Measurements from ENCODE around the gene PHKG2. TPM values are rescaled to one million over a fixed set of nuclear protein-coding genes. Genes with fewer than 3 reads are reported as not detected.
"Not testable (repeated sequence)": the region's sequence is repeated elsewhere in the genome, so short reads cannot be mapped to it uniquely, and the experiment has no call there.

PHKG2 gene, protein sequence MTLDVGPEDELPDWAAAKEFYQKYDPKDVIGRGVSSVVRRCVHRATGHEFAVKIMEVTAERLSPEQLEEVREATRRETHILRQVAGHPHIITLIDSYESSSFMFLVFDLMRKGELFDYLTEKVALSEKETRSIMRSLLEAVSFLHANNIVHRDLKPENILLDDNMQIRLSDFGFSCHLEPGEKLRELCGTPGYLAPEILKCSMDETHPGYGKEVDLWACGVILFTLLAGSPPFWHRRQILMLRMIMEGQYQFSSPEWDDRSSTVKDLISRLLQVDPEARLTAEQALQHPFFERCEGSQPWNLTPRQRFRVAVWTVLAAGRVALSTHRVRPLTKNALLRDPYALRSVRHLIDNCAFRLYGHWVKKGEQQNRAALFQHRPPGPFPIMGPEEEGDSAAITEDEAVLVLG
- 10 to 100 TPM; 24.1 to 27.9 TPM for total RNA-seq

DNA sequence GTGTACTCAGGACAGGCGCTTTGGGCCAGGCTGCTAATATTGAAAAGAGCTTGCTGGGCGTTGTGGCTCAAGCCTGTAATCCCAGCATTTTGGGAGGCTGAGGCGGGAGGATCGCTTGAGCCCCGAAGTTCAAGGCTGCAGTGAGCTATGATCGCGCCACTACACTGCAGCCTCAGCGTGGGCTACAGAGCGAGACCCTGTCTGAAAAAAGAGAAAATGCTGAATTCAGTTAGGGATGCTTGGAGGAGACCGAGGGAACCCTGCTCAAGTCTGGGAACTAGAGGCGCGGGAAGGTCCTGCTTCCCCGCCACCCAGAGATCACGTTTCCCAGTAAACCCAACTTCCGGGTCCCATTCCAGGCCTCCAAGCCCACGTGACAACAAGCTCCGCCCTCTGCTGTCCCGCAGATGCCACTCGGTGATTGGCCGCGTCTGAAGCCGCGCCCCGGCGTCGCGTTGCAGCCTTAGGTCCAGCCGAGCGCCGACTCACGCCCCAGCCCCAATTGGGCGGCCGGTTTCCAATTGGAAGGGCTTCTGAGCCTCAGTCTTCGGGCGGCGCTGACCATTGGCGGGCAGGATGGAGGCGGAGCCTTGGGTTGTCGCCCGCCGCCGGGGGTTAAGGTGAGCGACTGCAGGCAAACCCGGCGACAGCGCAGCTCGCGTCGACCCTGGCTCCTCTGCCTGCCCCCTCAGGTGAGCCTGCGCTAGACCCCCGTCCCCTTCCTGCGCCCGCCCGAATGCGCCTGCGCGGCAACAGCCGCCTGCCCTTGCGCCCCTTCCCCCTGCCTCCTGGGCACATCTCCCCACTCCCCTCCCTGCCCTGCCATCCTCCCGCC is at the start of gene PHKG2:
Gene PHKG2, plus strand, starts transcription at position 627 of the 835 bp plus-strand sequence. CDS start 396 bp downstream, outside the sequence.
- DNase-seq = peak; percentile 99
- Mint-ChIP-seq H3K4me1 (ENCODE audit: low read depth) (peaks cover 23% of the 10 kb centered on the region), H3K27ac (peak within 1 kb of the TSS; percentile 77), H3K4me3 (peak within 1 kb of the TSS; percentile 91), H3K36me3 (peaks cover 16% of the 10 kb centered on the region), H3K27me3 (no peaks in the 10 kb centered on the region), H3K9me3 (no peaks in the 10 kb centered on the region)
- ChIA-PET POLR2A (interaction anchor here (0.9 to 2.7 kb wide), 8 partner anchors 9 to 67 kb away, joined by 3 to 7 read pairs (median 4); no protein-coding TSS in a partner anchor), CTCF (interaction anchor here (0.9 to 1.6 kb wide), 6 partner anchors 13 to 194 kb away, joined by 3 to 13 read pairs (median 4); no protein-coding TSS in a partner anchor)
- intact Hi-C loops (cut with micrococcal nuclease) = loop anchor here (1.0 to 5.0 kb wide), 6 partner anchors 14 to 284 kb away; partner anchors contain the start of genes CFAP119, FBRS, FBXL19 and RNF40

DNA sequence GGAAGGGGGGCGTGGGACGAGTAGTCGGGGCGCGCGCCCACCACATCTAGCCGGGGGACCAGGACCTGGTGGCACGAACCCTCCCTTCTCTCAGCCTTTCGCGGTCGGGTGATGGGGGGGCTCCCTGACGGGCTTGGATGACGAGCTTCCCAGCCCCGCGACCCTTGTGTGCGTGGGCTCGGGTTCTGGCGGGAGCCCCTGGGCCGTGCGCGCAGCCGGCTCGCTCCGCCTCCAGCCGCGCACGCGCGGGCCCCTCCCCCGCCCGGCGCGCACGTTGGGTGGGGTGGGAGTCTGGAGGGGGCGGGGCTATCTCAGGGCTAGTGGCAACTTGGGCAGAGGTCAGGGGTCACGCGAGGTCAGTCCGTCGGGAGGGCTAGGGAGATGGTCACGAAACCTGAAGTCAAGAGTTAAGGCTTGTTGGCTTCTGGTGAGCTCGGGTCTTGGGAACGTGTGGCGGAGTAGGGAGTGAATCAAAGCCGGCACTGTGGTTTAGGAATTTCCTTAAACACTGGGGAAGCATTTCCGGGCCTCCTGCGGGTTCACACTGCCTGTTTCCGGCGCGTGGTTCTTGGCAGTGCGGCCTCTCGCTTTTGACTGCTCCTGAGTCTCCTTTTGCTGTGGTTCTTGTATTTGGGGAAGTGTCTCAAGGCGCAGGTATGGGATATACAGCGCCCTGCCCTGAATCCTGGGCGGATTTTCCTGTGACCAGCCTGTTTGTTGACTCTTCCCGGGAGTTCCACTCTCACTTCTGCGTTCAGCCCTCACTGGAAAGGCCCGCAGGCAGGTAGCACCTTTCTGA is 49.2 kb upstream of the PHKG2 start, which contains the start of gene SRCAP:
Gene SRCAP, plus strand, starts transcription at position 356 of the 799 bp plus-strand sequence. CDS start 1,654 bp downstream, outside the sequence.
- Mint-ChIP-seq H3K27ac (peak within 1 kb of the TSS; percentile 99), H3K36me3 (peaks cover 27% of the 10 kb centered on the region), H3K27me3 (no peaks in the 10 kb centered on the region), H3K9me3 (no peaks in the 10 kb centered on the region), H3K4me3 (peak within 1 kb of the TSS; percentile 96), H3K4me1 (ENCODE audit: low read depth) (peaks cover 23% of the 10 kb centered on the region)
- DNase-seq = peak; percentile 92
- ChIA-PET CTCF (interaction anchor here (0.6 kb wide), 1 partner anchor 249 kb away, joined by 3 read pairs; no protein-coding TSS in a partner anchor), POLR2A (interaction anchor here (0.8 to 0.9 kb wide), 2 partner anchors 12 to 40 kb away, joined by 3 to 6 read pairs; no protein-coding TSS in a partner anchor)
- intact Hi-C loops (cut with micrococcal nuclease) = loop anchor here (1.0 to 5.0 kb wide), 7 partner anchors 16 to 892 kb away; partner anchors contain the start of genes DCTPP1, FBRS, MAZ and PHKG2

DNA sequence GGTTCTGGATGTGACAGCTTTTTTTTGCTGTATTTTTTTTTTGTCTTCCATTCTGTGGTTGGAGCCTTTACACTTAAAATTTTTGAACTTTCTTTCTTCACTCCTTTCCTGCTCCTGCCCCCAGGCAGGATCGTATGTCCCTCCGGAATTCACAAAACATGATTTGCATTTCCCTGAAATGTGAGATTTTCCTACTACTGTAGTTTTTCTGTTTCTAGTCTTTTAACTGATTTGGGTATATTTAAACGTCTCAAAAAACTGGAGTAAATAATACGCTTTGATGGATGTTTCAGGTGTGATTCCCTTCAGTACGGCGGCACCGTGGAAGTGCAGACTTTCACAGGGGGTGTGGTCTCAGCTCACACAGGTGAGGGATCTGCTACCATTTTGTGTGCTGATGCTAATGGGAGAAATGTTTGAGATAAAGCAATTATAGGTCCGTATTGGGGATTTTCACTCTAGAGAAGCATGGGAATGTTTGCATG is 48.6 kb upstream of the PHKG2 start:
- Mint-ChIP-seq H3K27me3 (no peaks in the 10 kb centered on the region), H3K27ac (peak overlapping the region; percentile 99), H3K4me1 (ENCODE audit: low read depth) (peaks cover 22% of the 10 kb centered on the region), H3K9me3 (no peaks in the 10 kb centered on the region), H3K36me3 (peaks cover 30% of the 10 kb centered on the region), H3K4me3 (peak overlapping the region; percentile 96)
- ChIA-PET POLR2A (interaction anchor here (0.8 to 0.9 kb wide), 2 partner anchors 11 to 40 kb away, joined by 3 to 6 read pairs; no protein-coding TSS in a partner anchor), CTCF (interaction anchor here (0.6 kb wide), 1 partner anchor 250 kb away, joined by 3 read pairs; no protein-coding TSS in a partner anchor)
- intact Hi-C loops (cut with micrococcal nuclease) = loop anchor here (1.0 to 5.0 kb wide), 4 partner anchors 16 to 892 kb away; partner anchors contain the start of genes DCTPP1, MAZ and PRR14
- no peak for DNase-seq

DNA sequence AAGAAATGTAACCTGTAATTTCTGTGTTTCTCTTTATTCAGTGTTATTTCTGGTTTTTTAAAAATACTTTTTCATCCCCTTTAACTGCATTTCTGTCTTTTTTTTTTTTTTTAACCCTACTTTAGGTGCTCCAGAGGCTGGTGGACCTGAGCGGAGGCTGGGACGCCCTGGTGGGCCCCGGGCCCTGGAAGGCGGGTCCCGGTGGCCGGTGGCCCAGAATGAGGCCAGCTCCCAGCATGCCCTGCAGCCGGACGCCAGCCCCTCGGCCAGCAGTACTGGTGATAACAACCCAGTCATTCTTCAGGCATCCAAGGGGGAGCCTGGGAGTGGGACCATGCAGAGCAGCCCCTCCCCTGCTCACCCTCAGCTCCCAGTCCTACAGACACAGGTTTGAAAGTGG is 47.7 kb upstream of the PHKG2 start:
- Mint-ChIP-seq H3K9me3 (no peaks in the 10 kb centered on the region), H3K4me3 (no peak overlapping the region), H3K4me1 (ENCODE audit: low read depth) (peaks cover 22% of the 10 kb centered on the region), H3K36me3 (peaks cover 30% of the 10 kb centered on the region), H3K27ac (no peak overlapping the region), H3K27me3 (no peaks in the 10 kb centered on the region)
- POLR2A ChIA-PET = no interaction called here
- CTCF ChIA-PET = no interaction called here
- intact Hi-C loops (cut with micrococcal nuclease) = no loop called here
- no peak for DNase-seq

DNA sequence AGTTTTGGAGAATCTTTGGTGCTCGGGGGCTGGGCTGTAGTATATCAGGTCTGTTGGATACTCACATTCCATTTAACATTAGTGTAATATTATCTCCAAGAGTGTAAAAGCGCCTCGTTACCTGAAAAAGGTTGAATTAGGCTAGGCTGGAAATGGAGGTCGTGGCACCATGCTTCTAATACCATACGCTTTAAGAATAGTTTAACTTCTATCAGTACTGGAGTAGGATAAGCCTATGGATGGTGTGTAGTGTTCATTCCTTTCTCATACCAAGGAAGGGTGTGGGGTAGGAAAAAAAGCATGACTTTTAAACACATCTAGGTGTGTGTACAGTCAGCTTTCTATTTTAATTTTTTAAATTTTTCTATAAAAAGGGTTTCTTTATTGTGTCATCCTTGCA is 47.3 kb upstream of the PHKG2 start:
- peaks cover 32% of the 10 kb centered on the region for H3K36me3 Mint-ChIP-seq
- H3K27ac Mint-ChIP-seq = no peak overlapping the region
- peaks cover 22% of the 10 kb centered on the region for H3K4me1 Mint-ChIP-seq (ENCODE audit: low read depth)
- intact Hi-C loops (cut with micrococcal nuclease) = no loop called here
- no peaks in the 10 kb centered on the region for H3K27me3 Mint-ChIP-seq
- no peaks in the 10 kb centered on the region for H3K9me3 Mint-ChIP-seq
- DNase-seq = no peak
- ChIA-PET CTCF (no interaction called here), POLR2A (no interaction called here)
- H3K4me3 Mint-ChIP-seq = peak overlapping the region; percentile 46

DNA sequence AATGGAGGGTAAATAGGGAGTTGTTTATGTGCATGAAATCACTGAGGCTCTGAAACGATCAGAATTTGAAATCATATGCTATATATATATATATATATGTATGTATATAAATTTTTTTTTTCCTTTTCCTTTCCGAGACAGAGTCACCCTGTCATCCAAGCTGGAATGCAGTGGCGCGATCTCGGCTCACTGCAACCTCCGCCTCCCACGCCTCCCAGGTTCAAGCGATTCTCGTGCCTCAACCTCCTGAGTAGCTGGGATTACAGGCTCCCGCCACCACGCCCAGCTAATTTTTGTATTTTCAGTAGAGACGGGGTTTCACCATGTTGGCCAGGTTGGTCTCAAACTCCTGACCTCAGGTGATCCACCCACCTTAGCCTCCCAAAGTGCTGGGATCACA is 45.2 kb upstream of the PHKG2 start:
- H3K4me3 Mint-ChIP-seq; POLR2A ChIA-PET; H3K9me3 Mint-ChIP-seq; intact Hi-C loops (cut with micrococcal nuclease); DNase-seq; H3K27me3 Mint-ChIP-seq: not testable (repeated sequence)
- Mint-ChIP-seq H3K36me3 (peaks cover 49% of the 10 kb centered on the region), H3K4me1 (ENCODE audit: low read depth) (peaks cover 13% of the 10 kb centered on the region), H3K27ac (peak overlapping the region; percentile 49)
- CTCF ChIA-PET = interaction anchor here (0.7 to 1.0 kb wide), 2 partner anchors 9 to 52 kb away, joined by 3 to 4 read pairs; partner anchors contain the start of gene PRR14

DNA sequence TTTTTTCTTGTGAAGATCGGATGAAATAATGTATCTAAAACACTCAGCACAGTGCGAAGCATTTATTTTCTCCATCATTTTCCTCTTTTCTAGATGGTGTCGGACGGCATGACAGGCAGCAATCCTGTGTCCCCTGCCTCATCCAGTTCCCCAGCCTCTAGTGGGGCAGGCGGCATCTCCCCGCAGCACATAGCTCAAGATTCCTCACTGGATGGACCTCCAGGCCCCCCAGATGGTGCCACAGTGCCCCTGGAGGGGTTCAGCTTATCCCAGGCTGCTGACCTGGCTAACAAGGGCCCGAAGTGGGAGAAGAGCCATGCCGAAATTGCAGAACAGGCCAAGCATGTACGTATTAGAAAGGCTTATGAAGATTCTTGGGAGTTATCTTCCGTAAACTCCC is 44.3 kb upstream of the PHKG2 start:
- no peaks in the 10 kb centered on the region for H3K9me3 Mint-ChIP-seq
- POLR2A ChIA-PET = no interaction called here
- intact Hi-C loops (cut with micrococcal nuclease) = no loop called here
- peaks cover 13% of the 10 kb centered on the region for H3K4me1 Mint-ChIP-seq (ENCODE audit: low read depth)
- no peak overlapping the region for H3K27ac Mint-ChIP-seq
- CTCF ChIA-PET = no interaction called here
- peaks cover 49% of the 10 kb centered on the region for H3K36me3 Mint-ChIP-seq
- no peak for DNase-seq
- H3K4me3 Mint-ChIP-seq = no peak overlapping the region
- no peaks in the 10 kb centered on the region for H3K27me3 Mint-ChIP-seq

DNA sequence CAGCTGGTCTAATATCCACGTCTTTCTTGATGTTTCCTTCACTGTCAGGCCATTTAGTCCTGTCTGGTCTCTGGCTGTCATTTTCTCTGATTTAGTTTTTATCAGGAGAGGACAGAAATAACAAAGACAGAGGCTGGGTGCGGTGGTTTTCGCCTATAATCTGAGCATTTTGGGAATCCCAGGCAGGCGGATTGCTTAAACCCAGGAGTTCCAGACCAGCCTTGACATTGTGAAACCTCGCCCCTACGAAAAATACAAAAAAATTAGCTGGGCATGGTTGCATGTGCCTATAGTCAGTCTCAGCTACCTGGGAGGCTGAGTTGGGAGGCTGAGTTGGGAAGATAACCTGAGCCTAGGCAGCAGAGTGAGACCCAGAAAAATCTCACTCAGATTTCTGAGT is 42.2 kb upstream of the PHKG2 start:
- H3K27ac Mint-ChIP-seq = no peak overlapping the region
- POLR2A ChIA-PET = no interaction called here
- no peaks in the 10 kb centered on the region for H3K9me3 Mint-ChIP-seq
- CTCF ChIA-PET = no interaction called here
- intact Hi-C loops (cut with micrococcal nuclease) = no loop called here
- peaks cover 52% of the 10 kb centered on the region for H3K36me3 Mint-ChIP-seq
- H3K4me1 Mint-ChIP-seq (ENCODE audit: low read depth) = peaks cover under 1% of the 10 kb centered on the region
- no peak overlapping the region for H3K4me3 Mint-ChIP-seq
- no peak for DNase-seq
- H3K27me3 Mint-ChIP-seq = no peaks in the 10 kb centered on the region

DNA sequence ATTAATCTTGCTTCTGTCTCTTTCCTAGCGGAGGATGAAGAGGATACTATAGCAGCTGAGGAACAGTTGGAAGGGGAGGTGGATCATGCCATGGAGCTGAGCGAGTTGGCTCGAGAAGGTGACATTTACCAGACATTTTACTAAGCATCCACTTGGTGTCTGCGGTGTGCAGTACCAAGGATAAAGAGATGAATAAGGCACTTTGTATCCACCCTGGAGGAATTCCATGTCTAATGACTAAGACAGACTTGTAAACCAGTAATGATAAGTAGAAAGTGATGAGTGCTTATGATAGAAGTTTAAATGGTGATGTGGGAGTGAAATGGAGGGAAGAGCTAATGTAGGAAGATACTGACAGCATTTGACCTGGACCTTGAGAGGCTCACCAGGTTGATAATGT is 37.3 kb upstream of the PHKG2 start:
- DNase-seq = no peak
- ChIA-PET CTCF (interaction anchor here (1.2 kb wide), 1 partner anchor 17 kb away, joined by 4 read pairs; no protein-coding TSS in a partner anchor), POLR2A (interaction anchor here (0.5 to 0.9 kb wide), 2 partner anchors 12 to 13 kb away, joined by 3 read pairs; partner anchors contain the start of gene SRCAP)
- H3K4me3 Mint-ChIP-seq = no peak overlapping the region
- no peaks in the 10 kb centered on the region for H3K27me3 Mint-ChIP-seq
- no peak overlapping the region for H3K27ac Mint-ChIP-seq
- no peaks in the 10 kb centered on the region for H3K9me3 Mint-ChIP-seq
- peaks cover 74% of the 10 kb centered on the region for H3K36me3 Mint-ChIP-seq
- peaks cover 23% of the 10 kb centered on the region for H3K4me1 Mint-ChIP-seq (ENCODE audit: low read depth)
- intact Hi-C loops (cut with micrococcal nuclease) = no loop called here

DNA sequence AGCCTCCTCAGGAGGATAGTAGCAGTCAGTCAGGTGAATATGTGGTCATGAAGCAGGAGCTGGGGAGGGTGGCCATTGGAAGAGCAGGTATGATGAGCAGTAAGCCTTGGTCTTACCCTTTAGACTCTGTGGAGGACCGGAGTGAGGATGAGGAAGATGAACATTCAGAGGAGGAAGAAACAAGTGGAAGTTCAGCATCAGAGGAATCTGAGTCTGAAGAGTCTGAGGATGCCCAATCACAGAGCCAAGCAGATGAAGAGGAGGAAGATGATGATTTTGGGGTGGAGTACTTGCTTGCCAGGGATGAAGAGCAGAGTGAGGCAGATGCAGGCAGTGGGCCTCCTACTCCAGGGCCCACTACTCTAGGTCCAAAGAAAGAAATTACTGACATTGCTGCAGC is 36.5 kb upstream of the PHKG2 start:
- ChIA-PET POLR2A (interaction anchor here (0.9 kb wide), 1 partner anchor 12 kb away, joined by 3 read pairs; no protein-coding TSS in a partner anchor), CTCF (interaction anchor here (1.2 kb wide), 1 partner anchor 18 kb away, joined by 4 read pairs; no protein-coding TSS in a partner anchor)
- H3K27me3 Mint-ChIP-seq = no peaks in the 10 kb centered on the region
- no peak for DNase-seq
- H3K4me3 Mint-ChIP-seq = no peak overlapping the region
- no peaks in the 10 kb centered on the region for H3K9me3 Mint-ChIP-seq
- peaks cover 31% of the 10 kb centered on the region for H3K4me1 Mint-ChIP-seq (ENCODE audit: low read depth)
- no peak overlapping the region for H3K27ac Mint-ChIP-seq
- H3K36me3 Mint-ChIP-seq = peaks cover 78% of the 10 kb centered on the region
- intact Hi-C loops (cut with micrococcal nuclease) = no loop called here
